HG03066 (cell line): ENCODE measurements around the gene VSX2.
"Not testable (repeated sequence)": the region's sequence is repeated elsewhere in the genome, so short reads cannot be mapped to it uniquely, and the experiment has no call there.

Experiments
- ATAC-seq: cut with Tn5 transposase; IDR thresholded peaks from one replicate; pipeline ENCODE4 v1.9.1; 2021; ENCODE audit warnings: low read depth; ENCODE audit not compliant: unreplicated experiment

Gene VSX2

GRCh38 chr14:74257941-74258763 lies 18.9 kb downstream of the VSX2 start:
- no peak for ATAC-seq

GRCh38 chr14:74258764-74259035 lies 19.5 kb downstream of the VSX2 start:
- ATAC-seq: no peak

GRCh38 chr14:74259513-74259912 lies 20.3 kb downstream of the VSX2 start:
- no peak for ATAC-seq

- no peak for ATAC-seq
Measured at GRCh38 chr14:74260525-74261233, 21.4 kb downstream of the VSX2 start.

- ATAC-seq: no peak
Measured at GRCh38 chr14:74261288-74261687, 22.0 kb downstream of the VSX2 start.

- ATAC-seq: no peak
Measured at GRCh38 chr14:74262076-74262475, 22.8 kb downstream of the VSX2 start.

GRCh38 chr14:74263181-74263580 lies 23.9 kb downstream of the VSX2 start:
- ATAC-seq: no peak

GRCh38 chr14:74263921-74264320 lies 24.7 kb downstream of the VSX2 start:
- ATAC-seq: no peak

- no peak for ATAC-seq
Measured at GRCh38 chr14:74265301-74265965, 26.2 kb downstream of the VSX2 start.

GRCh38 chr14:74267588-74267987 lies 28.3 kb downstream of the VSX2 start:
- no peak for ATAC-seq

GRCh38 chr14:74270382-74271177 lies 31.3 kb downstream of the VSX2 start:
- not testable (repeated sequence) for ATAC-seq

- no peak for ATAC-seq
Measured at GRCh38 chr14:74271365-74271764, 32.1 kb downstream of the VSX2 start.

- no peak for ATAC-seq
Measured at GRCh38 chr14:74275241-74275841, 36.1 kb downstream of the VSX2 start.

- no peak for ATAC-seq
Measured at GRCh38 chr14:74278080-74278479, 38.8 kb downstream of the VSX2 start.

GRCh38 chr14:74281069-74281468 lies 41.8 kb downstream of the VSX2 start:
- ATAC-seq: no peak

GRCh38 chr14:74286736-74287135 lies 47.5 kb downstream of the VSX2 start:
- ATAC-seq: no peak

- no peak for ATAC-seq
Measured at GRCh38 chr14:74289801-74290200, 50.6 kb downstream of the VSX2 start.

GRCh38 chr14:74290415-74290814 lies 51.2 kb downstream of the VSX2 start:
- ATAC-seq: no peak

- ATAC-seq: no peak
Measured at GRCh38 chr14:74292061-74292460, 52.8 kb downstream of the VSX2 start.

- no peak for ATAC-seq
Measured at GRCh38 chr14:74293606-74294005, 54.4 kb downstream of the VSX2 start.
